K562 (cell line): ENCODE results near the gene RHOB. TPM values are rescaled to one million over a fixed set of nuclear protein-coding genes. Genes with fewer than 3 reads are reported as not detected.

Experiments
- ATAC-seq: fragments of 200-7000 bp; cut with Tn5 transposase; 3 replicates; pipeline ENCODE4 v1.9.1; 2020; ENCODE audit warnings: moderate library complexity
- BruUV-seq: library from RNA; stranded (reverse); fragments of 400-500 nt; replicated peaks from 2 replicates; lab custom pipeline; 2021; lab: Mats Ljungman, UMichigan
- CTCF ChIA-PET: fragments of 300-600 bp; formaldehyde crosslinking; extraction: SDS; loops from one replicate; lab custom pipeline; 2021; ENCODE audit warnings: low intra/inter-chr PET ratio; lab: Yijun Ruan, JAX
- POLR2A ChIA-PET: fragments of 300-600, 350-650 bp; sonication (Branson Sonifier 250); formaldehyde crosslinking; extraction: SDS; loops from one replicate; lab custom pipeline; 2021; ENCODE audit warnings: antibody characterized with exemption, inconsistent platforms; lab: Yijun Ruan, JAX
- DNase-seq, 4 experiments: peaks; one replicate each; pipeline versions ENCODE4 v3.0.0 to v3.0.0-alpha.2; 2011 to 2018; ENCODE audit warnings: low spot score in 3 of 4, mixed read lengths in 3 of 4; ENCODE audit errors: extremely low read depth in 1 of 4
- FAIRE-seq: peaks from 2 replicates; lab custom pipeline; 2011; peaks lifted over from hg19 to GRCh38; lab: Jason Lieb, UNC
- H2AFZ ChIP-seq: 2 replicates; pipeline ENCODE4 v1.6.0; 2011; ENCODE audit warnings: low read depth, low read length, control low read depth, inconsistent platforms
- H3K27ac ChIP-seq: fragments of 200-600 bp; 3 replicates; pipeline ENCODE4 v1.8.0; 2011; ENCODE audit warnings: low read depth, mild to moderate bottlenecking, control low read depth, inconsistent platforms, low read length, moderate library complexity, mixed read lengths; ENCODE audit errors: extremely low read depth
- H3K27me3 ChIP-seq, 2 experiments: fragments of 300-600 bp in 1 of 2; 2 replicates in 1 of 2; 3 replicates in 1 of 2; pipeline versions ENCODE4 v1.6.0 to v1.8.0; 2011; ENCODE audit warnings: inconsistent platforms in 2 of 2, low read length in 2 of 2, mild to moderate bottlenecking in 1 of 2, mixed read lengths in 1 of 2, moderate library complexity in 1 of 2; ENCODE audit not compliant: control insufficient read depth in 2 of 2, insufficient read depth in 2 of 2
- H3K36me3 ChIP-seq: fragments of 300-600 bp; 3 replicates; pipeline ENCODE4 v1.8.0; 2011; ENCODE audit warnings: mild to moderate bottlenecking, low read length, inconsistent platforms; ENCODE audit not compliant: control insufficient read depth, insufficient read depth
- H3K4me1 ChIP-seq, 2 experiments: fragments of 200-600 bp in 1 of 2; replicated peaks in 1 of 2; 2 replicates in 1 of 2; 3 replicates in 1 of 2; pipeline versions ENCODE4 v1.5.1 to v1.8.0; 2011; ENCODE audit warnings: inconsistent platforms in 2 of 2, low read length in 2 of 2, mild to moderate bottlenecking in 1 of 2, mixed read lengths in 1 of 2, moderate library complexity in 1 of 2; ENCODE audit not compliant: control insufficient read depth in 2 of 2, insufficient read depth in 2 of 2
- H3K4me2 ChIP-seq: 2 replicates; pipeline ENCODE4 v1.6.1; 2011; ENCODE audit warnings: low read length, control low read depth, inconsistent platforms, mixed read lengths; ENCODE audit not compliant: insufficient read depth
- H3K4me3 ChIP-seq: fragments of 200-600 bp; sonication (generic), shearing (Covaris generic); 2 replicates; pipeline ENCODE4 v1.5.1; 2016; ENCODE audit warnings: control low read depth, inconsistent platforms
- H3K79me2 ChIP-seq: fragments of 200-600 bp; 3 replicates; pipeline ENCODE4 v1.8.0; 2011; ENCODE audit warnings: low read length, inconsistent platforms; ENCODE audit not compliant: control insufficient read depth, insufficient read depth
- H3K9ac ChIP-seq, 2 experiments: 2 replicates each; pipeline versions ENCODE4 v1.6.0 to v1.6.1; 2011; ENCODE audit warnings: low read depth in 2 of 2, low read length in 2 of 2, control low read depth in 1 of 2, inconsistent platforms in 1 of 2, mild to moderate bottlenecking in 1 of 2, mixed read lengths in 1 of 2; ENCODE audit not compliant: insufficient read depth in 1 of 2
- H3K9me1 ChIP-seq: one replicate; pipeline ENCODE4 v1.6.0; 2011; ENCODE audit warnings: inconsistent platforms, mild to moderate bottlenecking, low read length, moderate library complexity; ENCODE audit not compliant: control insufficient read depth, insufficient read depth
- H3K9me3 ChIP-seq: replicated peaks from 2 replicates; pipeline ENCODE4 v1.5.1; 2011; ENCODE audit warnings: low read depth, low read length, inconsistent platforms; ENCODE audit not compliant: control insufficient read depth, insufficient read depth
- H4K20me1 ChIP-seq: replicated peaks from 2 replicates; pipeline ENCODE4 v1.6.1; 2011; ENCODE audit warnings: low read length, inconsistent platforms, mixed read lengths; ENCODE audit not compliant: control insufficient read depth, insufficient read depth
- ATF7 ChIP-seq: fragments of 450-650 bp; IDR thresholded peaks from 2 replicates; pipeline ENCODE4 v1.7.1; 2014; ENCODE audit warnings: mild to moderate bottlenecking, moderate library complexity
- BRD4 ChIP-seq: fragments of 200-600 bp; sonication (generic); IDR thresholded peaks from 2 replicates; pipeline ENCODE4 v1.6.1; 2017; ENCODE audit warnings: inconsistent platforms
- FOXK2 ChIP-seq, 2 experiments: fragments of 450-650 bp; IDR thresholded peaks in 1 of 2; conservative IDR thresholded peaks in 1 of 2; 2 replicates each; pipeline ENCODE4 v1.6.1; 2016; ENCODE audit warnings: low read depth in 2 of 2, mild to moderate bottlenecking in 1 of 2
- KLF13 ChIP-seq: fragments of 450-650 bp; IDR thresholded peaks from 2 replicates; pipeline ENCODE4 v1.6.1; 2016; ENCODE audit warnings: missing genetic modification characterization, low read depth, mild to moderate bottlenecking, missing compliant biosample characterization, moderate library complexity, borderline replicate concordance
- L3MBTL2 ChIP-seq: fragments of 450-650 bp; IDR thresholded peaks from 2 replicates; pipeline ENCODE4 v1.6.1; 2016; ENCODE audit warnings: mild to moderate bottlenecking, moderate library complexity
- LCOR ChIP-seq: sonication (generic); formaldehyde crosslinking; IDR thresholded peaks from 2 replicates; pipeline ENCODE4 v1.8.0; 2022; ENCODE audit warnings: mild to moderate bottlenecking, missing genetic modification reagents
- MAFG ChIP-seq: fragments of 450-650 bp; conservative IDR thresholded peaks from 2 replicates; pipeline ENCODE4 v1.6.1; 2016; ENCODE audit warnings: missing genetic modification characterization, missing compliant biosample characterization
- MYC ChIP-seq, 2 experiments: fragments of 250-450 bp in 1 of 2; sonication (Bioruptor Pico) in 1 of 2; IDR thresholded peaks; 2 replicates each; pipeline versions ENCODE4 v1.5.1 to v1.6.1; 2012 to 2021; ENCODE audit warnings: low read depth in 2 of 2, borderline replicate concordance in 1 of 2, improper control_type of control experiment in 1 of 2, low read length in 1 of 2, mild to moderate bottlenecking in 1 of 2, moderate library complexity in 1 of 2
- NCOR1 ChIP-seq: fragments of 450-650 bp; IDR thresholded peaks from 2 replicates; pipeline ENCODE4 v1.6.1; 2016; ENCODE audit warnings: mild to moderate bottlenecking, moderate library complexity
- RNF2 ChIP-seq: sonication (generic); IDR thresholded peaks from 2 replicates; pipeline ENCODE4 v1.6.1; 2016
- SAFB ChIP-seq: fragments of 200-400 bp; formaldehyde crosslinking; IDR thresholded peaks from 2 replicates; pipeline ENCODE4 v1.6.1; 2017; ENCODE audit warnings: low read depth, low read length, borderline replicate concordance
- SRSF3 ChIP-seq: fragments of 200-400 bp; formaldehyde crosslinking; IDR thresholded peaks from 2 replicates; pipeline ENCODE4 v1.6.1; 2016; ENCODE audit warnings: mild to moderate bottlenecking, low read length, moderate library complexity; ENCODE audit not compliant: insufficient read depth
- STAT5A ChIP-seq: IDR thresholded peaks from 2 replicates; pipeline ENCODE4 v1.6.1; 2012; ENCODE audit warnings: low read length, inconsistent platforms, borderline replicate concordance
- ZNF696 ChIP-seq: fragments of 250-450 bp; sonication (Bioruptor Pico); conservative IDR thresholded peaks from 2 replicates; pipeline ENCODE4 v1.4.0; 2020; ENCODE audit warnings: mild to moderate bottlenecking, moderate library complexity
- WGBS: fragments of 100-300 bp; shearing (Covaris generic); methylation state at CpG from one replicate; pipeline ENCODE4 v1.1.6; 2016; ENCODE audit warnings: low coverage, mixed read lengths; ENCODE audit not compliant: insufficient coverage; ENCODE audit errors: missing lambda C conversion rate; 5-methylcytosine and 5-hydroxymethylcytosine counted together
- in situ Hi-C: fragments of 300-500 bp; cut with MboI; formaldehyde crosslinking; loops from 4 replicates; pipeline ENCODE4 v1.15.0; 2018; ENCODE audit warnings: inconsistent platforms, mixed read lengths
- intact Hi-C: fragments of 100-400 bp; cut with micrococcal nuclease; formaldehyde crosslinking; loops from 2 replicates; pipeline ENCODE4 v1.14.2; 2022
- polyA plus RNA-seq, 8 experiments: library from polyadenylated mRNA; depleted of rRNA in 4 of 8; stranded (reverse) in 5 of 8; unstranded in 3 of 8; fragments of >200 nt; fragmentation: Nextera tagmentation in 2 of 8; fragmentation: Illumina TruSeq in 1 of 8; extraction: Ambion mirVana in 2 of 8; extraction: Trizol in 1 of 8; gene quantifications; 2 replicates each; pipeline versions ENCODE4 v1.2.1 to v1.2.3, GENCODE V29; 2011 to 2014; ENCODE audit warnings: inconsistent platforms in 1 of 8, missing spikeins in 1 of 8
- total RNA-seq, 7 experiments: library from RNA; depleted of rRNA in 6 of 7; stranded (reverse); fragments of >200 nt in 6 of 7; fragmentation: Illumina TruSeq in 2 of 7; extraction: Trizol in 2 of 7; gene quantifications; 2 replicates each; pipeline versions ENCODE4 v1.2.1 to v1.2.3, GENCODE V29; 2011 to 2021; ENCODE audit warnings: low replicate concordance in 1 of 7
- TF ChIP-seq, protein P1 (sequence below): IDR thresholded peaks from 2 replicates; pipeline ENCODE4 v1.6.1; 2016; ENCODE audit warnings: missing genetic modification characterization, missing compliant biosample characterization
- TF ChIP-seq, protein P2 (sequence below), 2 experiments: fragments of 450-650 bp in 1 of 2; sonication (generic) in 1 of 2; formaldehyde crosslinking in 1 of 2; IDR thresholded peaks in 1 of 2; conservative IDR thresholded peaks in 1 of 2; 2 replicates each; pipeline versions ENCODE4 v1.6.1 to v1.8.1; 2016 to 2023; ENCODE audit warnings: mild to moderate bottlenecking in 2 of 2, moderate library complexity in 2 of 2, inconsistent platforms in 1 of 2, missing genetic modification reagents in 1 of 2
- TF ChIP-seq, protein P3 (sequence below): fragments of 250-450 bp; sonication (Bioruptor Pico); IDR thresholded peaks from 2 replicates; pipeline ENCODE4 v1.4.0; 2020; ENCODE audit warnings: mild to moderate bottlenecking, moderate library complexity

RHOB gene
- total and polyA plus RNA-seq, 9 of the 15 experiments (the other 6 are each of a cell fraction or from before 2014, with no cell fraction given) = 0.07 to 4.8 (median 1.1) TPM

DNA sequence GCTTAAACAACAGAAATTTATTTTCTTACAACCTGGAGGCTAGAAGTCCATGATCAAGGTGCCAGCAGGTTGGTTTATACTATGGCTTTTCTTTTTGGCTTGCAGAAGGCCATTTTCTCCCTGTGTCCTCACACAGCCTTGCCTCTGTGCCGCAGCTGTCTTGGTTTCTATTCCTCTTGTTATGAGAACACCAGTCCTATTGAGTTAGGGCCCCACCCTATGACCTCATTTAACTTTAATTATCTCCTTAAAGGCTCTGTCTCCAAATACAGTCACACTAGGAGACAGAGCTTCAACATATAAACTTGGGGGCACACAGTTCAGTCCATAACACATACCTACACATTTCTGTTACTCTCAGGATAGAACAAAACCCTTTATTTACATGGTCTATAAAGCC lies 17.3 kb upstream of the RHOB start:
- H3K9me3 ChIP-seq = no peaks in the 10 kb centered on the region
- peak; percentile 40 for FAIRE-seq
- H3K79me2 ChIP-seq = no peaks in the 10 kb centered on the region
- H3K27ac ChIP-seq = no peak overlapping the region; the same call in 2 of the 3 replicates
- in situ Hi-C loops = loop anchor here (25.0 kb wide), 1 partner anchor 508 kb away; no protein-coding TSS in a partner anchor
- no peak overlapping the region for H2AFZ ChIP-seq
- no peaks in the 10 kb centered on the region for H3K9me1 ChIP-seq
- no peak overlapping the region for H3K9ac ChIP-seq
- BruUV-seq = no TSS peak
- intact Hi-C loops = loop anchor here (10.0 kb wide), 1 partner anchor 325 kb away; no protein-coding TSS in a partner anchor
- H3K4me1 ChIP-seq = peaks cover 10 to 29% of the 10 kb centered on the region in 2 experiments
- ATAC-seq = no peak; the same call in 2 of the 3 replicates
- ChIA-PET CTCF (no interaction called here), POLR2A (interaction anchor here (1.8 kb wide), 1 partner anchor 9 kb away, joined by 8 read pairs; no protein-coding TSS in a partner anchor)
- 0% methylated on average over 1 of the region's 1 CpG for WGBS
- H3K27me3 ChIP-seq = no peaks in the 10 kb centered on the region; a peak in 1 of 5 replicates
- no peaks in the 10 kb centered on the region for H4K20me1 ChIP-seq
- no peak overlapping the region for H3K4me3 ChIP-seq
- H3K36me3 ChIP-seq = no peaks in the 10 kb centered on the region
- no peak for DNase-seq
- H3K4me2 ChIP-seq = no peak overlapping the region
- TF ChIP-seq, protein P1, sequence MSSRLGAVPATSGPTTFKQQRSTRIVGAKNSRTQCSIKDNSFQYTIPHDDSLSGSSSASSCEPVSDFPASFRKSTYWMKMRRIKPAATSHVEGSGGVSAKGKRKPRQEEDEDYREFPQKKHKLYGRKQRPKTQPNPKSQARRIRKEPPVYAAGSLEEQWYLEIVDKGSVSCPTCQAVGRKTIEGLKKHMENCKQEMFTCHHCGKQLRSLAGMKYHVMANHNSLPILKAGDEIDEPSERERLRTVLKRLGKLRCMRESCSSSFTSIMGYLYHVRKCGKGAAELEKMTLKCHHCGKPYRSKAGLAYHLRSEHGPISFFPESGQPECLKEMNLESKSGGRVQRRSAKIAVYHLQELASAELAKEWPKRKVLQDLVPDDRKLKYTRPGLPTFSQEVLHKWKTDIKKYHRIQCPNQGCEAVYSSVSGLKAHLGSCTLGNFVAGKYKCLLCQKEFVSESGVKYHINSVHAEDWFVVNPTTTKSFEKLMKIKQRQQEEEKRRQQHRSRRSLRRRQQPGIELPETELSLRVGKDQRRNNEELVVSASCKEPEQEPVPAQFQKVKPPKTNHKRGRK (tag) = no peak
- peak; percentile 51; the same call in 1 of the 2 replicates for TF ChIP-seq ATF7
- TF ChIP-seq MYC (IDR thresholded peaks at IDR 0.05; ENCODE audit: low read depth, low read length) = no peak
- no peak for TF ChIP-seq MYC (CRISPR knock-in tag; IDR thresholded peaks at IDR 0.05; ENCODE audit: borderline replicate concordance, low read depth)
- no peak for TF ChIP-seq STAT5A
- TF ChIP-seq LCOR = no peak
- TF ChIP-seq NCOR1 = no peak
- no peak for TF ChIP-seq L3MBTL2
- no peak for TF ChIP-seq FOXK2 (conservative IDR thresholded peaks at IDR 0.05 in 1 of 2, IDR thresholded peaks at IDR 0.05 in 1 of 2; ENCODE audit: low read depth in 2 of 2)
- no peak for TF ChIP-seq SAFB
- TF ChIP-seq KLF13 = no peak
- TF ChIP-seq, protein P2, sequence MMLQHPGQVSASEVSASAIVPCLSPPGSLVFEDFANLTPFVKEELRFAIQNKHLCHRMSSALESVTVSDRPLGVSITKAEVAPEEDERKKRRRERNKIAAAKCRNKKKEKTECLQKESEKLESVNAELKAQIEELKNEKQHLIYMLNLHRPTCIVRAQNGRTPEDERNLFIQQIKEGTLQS (IDR thresholded peaks at IDR 0.05) = 0 out of 2 replicates have a peak, but pooled peaks have one; percentile 7
- TF ChIP-seq, protein P2 (CRISPR knock-in tag; conservative IDR thresholded peaks at IDR 0.05) = no peak
- no peak for TF ChIP-seq RNF2
- TF ChIP-seq, protein P3, sequence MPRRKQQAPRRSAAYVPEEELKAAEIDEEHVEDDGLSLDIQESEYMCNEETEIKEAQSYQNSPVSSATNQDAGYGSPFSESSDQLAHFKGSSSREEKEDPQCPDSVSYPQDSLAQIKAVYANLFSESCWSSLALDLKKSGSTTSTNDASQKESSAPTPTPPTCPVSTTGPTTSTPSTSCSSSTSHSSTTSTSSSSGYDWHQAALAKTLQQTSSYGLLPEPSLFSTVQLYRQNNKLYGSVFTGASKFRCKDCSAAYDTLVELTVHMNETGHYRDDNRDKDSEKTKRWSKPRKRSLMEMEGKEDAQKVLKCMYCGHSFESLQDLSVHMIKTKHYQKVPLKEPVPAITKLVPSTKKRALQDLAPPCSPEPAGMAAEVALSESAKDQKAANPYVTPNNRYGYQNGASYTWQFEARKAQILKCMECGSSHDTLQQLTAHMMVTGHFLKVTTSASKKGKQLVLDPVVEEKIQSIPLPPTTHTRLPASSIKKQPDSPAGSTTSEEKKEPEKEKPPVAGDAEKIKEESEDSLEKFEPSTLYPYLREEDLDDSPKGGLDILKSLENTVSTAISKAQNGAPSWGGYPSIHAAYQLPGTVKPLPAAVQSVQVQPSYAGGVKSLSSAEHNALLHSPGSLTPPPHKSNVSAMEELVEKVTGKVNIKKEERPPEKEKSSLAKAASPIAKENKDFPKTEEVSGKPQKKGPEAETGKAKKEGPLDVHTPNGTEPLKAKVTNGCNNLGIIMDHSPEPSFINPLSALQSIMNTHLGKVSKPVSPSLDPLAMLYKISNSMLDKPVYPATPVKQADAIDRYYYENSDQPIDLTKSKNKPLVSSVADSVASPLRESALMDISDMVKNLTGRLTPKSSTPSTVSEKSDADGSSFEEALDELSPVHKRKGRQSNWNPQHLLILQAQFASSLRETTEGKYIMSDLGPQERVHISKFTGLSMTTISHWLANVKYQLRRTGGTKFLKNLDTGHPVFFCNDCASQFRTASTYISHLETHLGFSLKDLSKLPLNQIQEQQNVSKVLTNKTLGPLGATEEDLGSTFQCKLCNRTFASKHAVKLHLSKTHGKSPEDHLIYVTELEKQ (CRISPR knock-in tag) = no peak
- no peak for TF ChIP-seq ZNF696 (CRISPR knock-in tag)
- no peak for TF ChIP-seq BRD4
- TF ChIP-seq MAFG = no peak
- TF ChIP-seq SRSF3 = no peak
